H9 (cell line): ENCODE measurements around the gene WDFY3. TPM values are rescaled to one million over a fixed set of nuclear protein-coding genes. Genes with fewer than 3 reads are reported as not detected.

ENCODE experiments used
- DNase-seq: peaks from one replicate; pipeline ENCODE4 v3.0.0-alpha.2; 2017
- H2AFZ ChIP-seq: one replicate; pipeline ENCODE4 v1.6.1; 2013; ENCODE audit warnings: mild to moderate bottlenecking, low read length, control low read depth, moderate library complexity
- H2AK5ac ChIP-seq: 2 replicates; pipeline ENCODE4 v1.6.1; 2013; ENCODE audit warnings: low read length, control low read depth, mixed read lengths; ENCODE audit not compliant: insufficient read length
- H2BK120ac ChIP-seq: one replicate; pipeline ENCODE4 v1.6.1; 2013; ENCODE audit warnings: low read depth, mild to moderate bottlenecking, low read length, control low read depth, inconsistent platforms; ENCODE audit not compliant: poor library complexity, severe bottlenecking
- H2BK12ac ChIP-seq: 2 replicates; pipeline ENCODE4 v1.6.1; 2013; ENCODE audit warnings: low read length, control low read depth, mixed read lengths, low read depth; ENCODE audit not compliant: insufficient read length
- H2BK15ac ChIP-seq: 2 replicates; pipeline ENCODE4 v1.6.1; 2013; ENCODE audit warnings: low read depth, low read length, control low read depth
- H2BK20ac ChIP-seq: one replicate; pipeline ENCODE4 v1.6.1; 2013; ENCODE audit warnings: low read depth, mild to moderate bottlenecking, low read length, control low read depth, inconsistent platforms; ENCODE audit not compliant: poor library complexity, severe bottlenecking
- H2BK5ac ChIP-seq: 2 replicates; pipeline ENCODE4 v1.6.1; 2013; ENCODE audit warnings: low read length, control low read depth, mixed read lengths; ENCODE audit not compliant: insufficient read length
- H3K14ac ChIP-seq: 2 replicates; pipeline ENCODE4 v1.6.1; 2013; ENCODE audit warnings: low read length, control low read depth; ENCODE audit not compliant: insufficient read depth
- H3K18ac ChIP-seq: 2 replicates; pipeline ENCODE4 v1.6.1; 2013; ENCODE audit warnings: low read depth, mild to moderate bottlenecking, mixed read lengths, low read length, control low read depth; ENCODE audit not compliant: insufficient read length
- H3K23ac ChIP-seq: 2 replicates; pipeline ENCODE4 v1.6.1; 2013; ENCODE audit warnings: low read length, control low read depth, mixed read lengths, low read depth; ENCODE audit not compliant: insufficient read length
- H3K23me2 ChIP-seq: 2 replicates; pipeline ENCODE4 v1.6.1; 2013; ENCODE audit warnings: low read depth, mild to moderate bottlenecking, mixed read lengths, low read length, control low read depth; ENCODE audit not compliant: insufficient read length, poor library complexity, severe bottlenecking
- H3K27ac ChIP-seq: 2 replicates; pipeline ENCODE4 v1.5.1; 2013; ENCODE audit warnings: low read length, control low read depth, mixed read lengths, low read depth; ENCODE audit not compliant: insufficient read length
- H3K27me3 ChIP-seq: 2 replicates; pipeline ENCODE4 v1.6.1; 2013; ENCODE audit warnings: low read length, control low read depth, inconsistent platforms; ENCODE audit not compliant: insufficient read depth
- H3K4ac ChIP-seq: 2 replicates; pipeline ENCODE4 v1.6.1; 2013; ENCODE audit warnings: low read depth, mild to moderate bottlenecking, control low read depth, inconsistent platforms, low read length, moderate library complexity
- H3K4me1 ChIP-seq: 2 replicates; pipeline ENCODE4 v1.6.1; 2013; ENCODE audit warnings: low read length, control low read depth, inconsistent platforms; ENCODE audit not compliant: insufficient read depth
- H3K4me2 ChIP-seq: 2 replicates; pipeline ENCODE4 v1.6.1; 2013; ENCODE audit warnings: low read length, control low read depth, mixed read lengths; ENCODE audit not compliant: insufficient read length, insufficient read depth
- H3K56ac ChIP-seq: 2 replicates; pipeline ENCODE4 v1.6.1; 2013; ENCODE audit warnings: low read depth, mild to moderate bottlenecking, mixed read lengths, low read length, control low read depth; ENCODE audit not compliant: insufficient read length
- H3K79me1 ChIP-seq: 2 replicates; pipeline ENCODE4 v1.6.1; 2013; ENCODE audit warnings: low read depth, mild to moderate bottlenecking, moderate library complexity, low read length, control low read depth, inconsistent platforms; ENCODE audit not compliant: insufficient read depth, poor library complexity, severe bottlenecking
- H3K79me2 ChIP-seq: 2 replicates; pipeline ENCODE4 v1.6.1; 2013; ENCODE audit warnings: low read length, control low read depth, inconsistent platforms; ENCODE audit not compliant: insufficient read depth
- H3K9ac ChIP-seq: 2 replicates; pipeline ENCODE4 v1.6.1; 2013; ENCODE audit warnings: low read length, control low read depth, mixed read lengths; ENCODE audit not compliant: insufficient read length; ENCODE audit errors: extremely low read depth
- H3K9me3 ChIP-seq: one replicate; pipeline ENCODE4 v1.6.1; 2013; ENCODE audit warnings: low read depth, low read length, inconsistent platforms; ENCODE audit not compliant: control insufficient read depth
- H3T11ph ChIP-seq: one replicate; pipeline ENCODE4 v1.6.1; 2013; ENCODE audit warnings: mild to moderate bottlenecking, low read length, control low read depth, inconsistent platforms
- H4K20me1 ChIP-seq: one replicate; pipeline ENCODE4 v1.6.1; 2013; ENCODE audit not compliant: control insufficient read depth, insufficient read length, insufficient read depth
- H4K5ac ChIP-seq: 2 replicates; pipeline ENCODE4 v1.6.1; 2013; ENCODE audit warnings: low read depth, mild to moderate bottlenecking, mixed read lengths, low read length, control low read depth; ENCODE audit not compliant: insufficient read length
- H4K8ac ChIP-seq: replicated peaks from 2 replicates; pipeline ENCODE4 v1.6.1; 2013; ENCODE audit warnings: low read length, control low read depth, mixed read lengths, low read depth; ENCODE audit not compliant: insufficient read length
- H4K91ac ChIP-seq: 2 replicates; pipeline ENCODE4 v1.6.1; 2013; ENCODE audit warnings: low read depth, mild to moderate bottlenecking, moderate library complexity, mixed read lengths, low read length, control low read depth; ENCODE audit not compliant: insufficient read length
- H3K27ac Mint-ChIP-seq, 3 experiments: 2 replicates in 2 of 3; 3 replicates in 1 of 3; pipeline ENCODE4 v1.8.0; 2020 to 2021; ENCODE audit warnings: mixed read lengths in 3 of 3, mild to moderate bottlenecking in 1 of 3, moderate library complexity in 1 of 3
- H3K27me3 Mint-ChIP-seq: 2 replicates; pipeline ENCODE4 v1.8.0; 2021; ENCODE audit warnings: low read depth, mild to moderate bottlenecking, moderate library complexity, mixed read lengths
- H3K36me3 Mint-ChIP-seq, 3 experiments: 2 replicates in 2 of 3; 3 replicates in 1 of 3; pipeline ENCODE4 v1.8.0; 2020 to 2021; ENCODE audit warnings: low read depth in 3 of 3, mixed read lengths in 3 of 3; ENCODE audit not compliant: insufficient read depth in 1 of 3
- H3K4me1 Mint-ChIP-seq, 2 experiments: 2 replicates each; pipeline ENCODE4 v1.8.0; 2020; ENCODE audit warnings: mixed read lengths in 2 of 2
- H3K4me3 Mint-ChIP-seq, 2 experiments: 2 replicates in 1 of 2; 3 replicates in 1 of 2; pipeline ENCODE4 v1.8.0; 2020 to 2021; ENCODE audit warnings: mild to moderate bottlenecking in 2 of 2, mixed read lengths in 2 of 2, moderate library complexity in 1 of 2
- H3K9me3 Mint-ChIP-seq, 2 experiments: 2 replicates in 1 of 2; 3 replicates in 1 of 2; pipeline ENCODE4 v1.8.0; 2020; ENCODE audit warnings: mild to moderate bottlenecking in 2 of 2, mixed read lengths in 2 of 2, moderate library complexity in 1 of 2
- CTCF ChIP-seq: fragments of 200-600 bp; sonication (generic); conservative IDR thresholded peaks from 3 replicates; pipeline ENCODE4 v1.8.0; 2021; ENCODE audit warnings: antibody characterized with exemption, mild to moderate bottlenecking
- WGBS: extraction: QIAGEN DNeasy Blood & Tissue Kit; methylation state at CpG from one replicate; pipeline ENCODE4 v1.1.7; 2013; ENCODE audit warnings: missing lambda C conversion rate, low lambda C conversion rate, mixed read lengths; ENCODE audit not compliant: insufficient read length; ENCODE audit errors: extremely low coverage; 5-methylcytosine and 5-hydroxymethylcytosine counted together
- total RNA-seq: library from RNA; stranded (reverse); gene quantifications from 2 replicates; pipeline ENCODE4 v1.2.1, GENCODE V29; 2021

The WDFY3 gene
- total RNA-seq, 1 experiment from 2014 or later = 54.6 TPM

- no peak overlapping the region for H3K9ac ChIP-seq
- H3K4ac ChIP-seq = no peak overlapping the region
- H3K79me1 ChIP-seq = no peaks in the 10 kb centered on the region
- no peak overlapping the region for H4K91ac ChIP-seq
- Mint-ChIP-seq H3K36me3 (peaks cover 6 to 55% (median 49%) of the 10 kb centered on the region in 3 experiments; a peak in 6 of 7 replicates), H3K27ac (no peak overlapping the region), H3K4me3 (no peak overlapping the region), H3K27me3 (no peaks in the 10 kb centered on the region), H3K9me3 (no peaks in the 10 kb centered on the region), H3K4me1 (peaks cover 0 to 3% of the 10 kb centered on the region in 2 experiments; a peak in 1 of 4 replicates)
- no peak overlapping the region for H3T11ph ChIP-seq
- H3K23ac ChIP-seq = no peak overlapping the region
- TF ChIP-seq CTCF = no peak
- H3K4me2 ChIP-seq = no peak overlapping the region
- no peaks in the 10 kb centered on the region for H3K27me3 ChIP-seq
- no peaks in the 10 kb centered on the region for H3K9me3 ChIP-seq
- no peak overlapping the region for H2AK5ac ChIP-seq
- WGBS = no CpG with 5 or more reads among the region's 2 CpGs
- H4K5ac ChIP-seq = no peak overlapping the region
- H2BK12ac ChIP-seq = no peak overlapping the region
- no peaks in the 10 kb centered on the region for H3K23me2 ChIP-seq
- no peak overlapping the region for H2BK20ac ChIP-seq
- no peak overlapping the region for H3K56ac ChIP-seq
- H2BK120ac ChIP-seq = no peak overlapping the region
- no peak overlapping the region for H2BK5ac ChIP-seq
- no peak overlapping the region for H2BK15ac ChIP-seq
- no peak overlapping the region for H2AFZ ChIP-seq
- H3K4me1 ChIP-seq = no peaks in the 10 kb centered on the region
- H3K27ac ChIP-seq = no peak overlapping the region
- no peaks in the 10 kb centered on the region for H4K20me1 ChIP-seq
- H3K14ac ChIP-seq = no peak overlapping the region
- DNase-seq = no peak
- H4K8ac ChIP-seq = no peak overlapping the region
- H3K79me2 ChIP-seq = no peaks in the 10 kb centered on the region
- no peak overlapping the region for H3K18ac ChIP-seq
These were observed 226.4 kb downstream of the WDFY3 start for GRCh38 chr4:84740057-84740456.
